Umbilical cord (tissue), 2 donors: Measurements from ENCODE around the gene RSPH6A. TPM values are rescaled to one million over a fixed set of nuclear protein-coding genes. Genes with fewer than 3 reads are reported as not detected.
"Not testable (repeated sequence)": the region's sequence is repeated elsewhere in the genome, so short reads cannot be mapped to it uniquely, and the experiment has no call there.

Source experiments
- DNase-seq: peaks from one replicate; pipeline ENCODE4 v3.0.0-alpha.2; 2015; ENCODE audit warnings: low spot score
- total RNA-seq: library from RNA; depleted of rRNA; stranded (reverse); fragments of >200 nt; gene quantifications from one replicate; pipeline ENCODE4 v1.2.3, GENCODE V29; 2014; ENCODE audit warnings: low replicate concordance; ENCODE audit not compliant: insufficient read depth

Gene RSPH6A
- total RNA-seq, 1 donor from 2014 or later: not detected

GRCh38 chr19:45804140-45804958, 10.8 kb downstream of the RSPH6A start:
- DNase-seq: no peak

GRCh38 chr19:45801603-45802175, 13.4 kb downstream of the RSPH6A start:
- DNase-seq: no peak

GRCh38 chr19:45800070-45800553, 15.0 kb downstream of the RSPH6A start:
- no peak for DNase-seq

- not testable (repeated sequence) for DNase-seq
Measured at GRCh38 chr19:45799541-45799940, 15.6 kb downstream of the RSPH6A start.

- peak; percentile 79 for DNase-seq
Measured at GRCh38 chr19:45798995-45799517, 16.1 kb downstream of the RSPH6A start.

GRCh38 chr19:45794627-45795026, 20.5 kb downstream of the RSPH6A start:
- DNase-seq: no peak

- DNase-seq: no peak
Measured at GRCh38 chr19:45793876-45794275, 21.2 kb downstream of the RSPH6A start.

GRCh38 chr19:45793178-45793564, 21.9 kb downstream of the RSPH6A start:
- DNase-seq: no peak

GRCh38 chr19:45792470-45793177, 22.5 kb downstream of the RSPH6A start, which contains the start of gene DMWD:
TSS of gene DMWD (minus strand) at chr19:45792845. CDS start at chr19:45792756, 89 bp downstream.
- peak; percentile 99 for DNase-seq

- DNase-seq: no peak
Measured at GRCh38 chr19:45791744-45792469, 23.2 kb downstream of the RSPH6A start.

GRCh38 chr19:45790942-45791341, 24.2 kb downstream of the RSPH6A start:
- no peak for DNase-seq

GRCh38 chr19:45789035-45789786, 25.9 kb downstream of the RSPH6A start:
- DNase-seq: no peak

- no peak for DNase-seq
Measured at GRCh38 chr19:45786533-45786894, 28.6 kb downstream of the RSPH6A start.

- no peak for DNase-seq
Measured at GRCh38 chr19:45785781-45786532, 29.2 kb downstream of the RSPH6A start.

GRCh38 chr19:45785097-45785496, 30.0 kb downstream of the RSPH6A start:
- no peak for DNase-seq

- no peak for DNase-seq
Measured at GRCh38 chr19:45784096-45784495, 31.0 kb downstream of the RSPH6A start.

- DNase-seq: peak; percentile 91
Measured at GRCh38 chr19:45782820-45783785, 32.0 kb downstream of the RSPH6A start.

GRCh38 chr19:45782162-45782691, 32.9 kb downstream of the RSPH6A start, which contains the start of gene DMPK:
TSS of gene DMPK (minus strand) at chr19:45782490. CDS start at chr19:45782352, 138 bp downstream.
- peak; percentile 79 for DNase-seq
